ENCODE measurements around the gene PLA1A. TPM values are rescaled to one million over a fixed set of nuclear protein-coding genes. Genes with fewer than 3 reads are reported as not detected.

Gene PLA1A
- total and polyA plus RNA-seq, 2 donors (not counting 3 experiments of a cell fraction or from before 2014, with no cell fraction given): 0.07 TPM; not detected in 1

GRCh38 chr3:119649761-119650160, 52.1 kb downstream of the PLA1A start:
- Histone ChIP-seq H3K4me3 (replicated peaks in 1 of 3; ENCODE audit: insufficient read depth in 1 of 3, low read depth in 1 of 3, low read length in 3 of 3) (no peak overlapping the region), H3K4me2 (ENCODE audit: insufficient read depth, low read length) (no peak overlapping the region), H3K9me1 (replicated peaks; ENCODE audit: control insufficient read depth, extremely low read depth, insufficient read depth, low read length) (no peaks in the 10 kb centered on the region), H3K36me3 (ENCODE audit: control insufficient read depth in 2 of 2, extremely low read depth in 1 of 2, insufficient read depth in 2 of 2, low read length in 2 of 2) (no peaks in the 10 kb centered on the region), H3K9ac (replicated peaks; ENCODE audit: extremely low read depth, insufficient read depth, low read length) (no peak overlapping the region), H2AFZ (ENCODE audit: low read depth, low read length) (no peak overlapping the region), H3K79me2 (ENCODE audit: control insufficient read depth, insufficient read depth, low read length) (no peaks in the 10 kb centered on the region), H3K4me1 (ENCODE audit: control insufficient read depth, extremely low read depth, insufficient read depth, low read length) (peaks cover 4% of the 10 kb centered on the region), H3K27me3 (ENCODE audit: control insufficient read depth in 2 of 2, insufficient read depth in 2 of 2, low read length in 2 of 2) (no peaks in the 10 kb centered on the region), H3K27ac (ENCODE audit: insufficient read depth, low read depth, low read length) (no peak overlapping the region), H4K20me1 (replicated peaks; ENCODE audit: control insufficient read depth, extremely low read depth, insufficient read depth, low read length) (no peaks in the 10 kb centered on the region), H3K9me3 (replicated peaks; ENCODE audit: control insufficient read depth, insufficient read depth, low read length) (no peaks in the 10 kb centered on the region)
- DNase-seq (ENCODE audit: low read depth, low spot score) (no peak), FAIRE-seq (no peak)
- dilution Hi-C loops (cut with MboI; ENCODE audit: extremely low pct_ligation_motif_present, low sequenced_read_pairs): no loop called here
- intact Hi-C loops (cut with micrococcal nuclease): no loop called here
- POLR2A ChIA-PET: no interaction called here
- TF ChIP-seq EZH2 (IDR thresholded peaks at IDR 0.05; ENCODE audit: borderline replicate concordance, low read depth, low read length, severe bottlenecking): no peak
- no peak for TF ChIP-seq POLR2AphosphoS5 (IDR thresholded peaks at IDR 0.05; ENCODE audit: insufficient read depth, low read depth, low read length)
- no peak for TF ChIP-seq MYC (IDR thresholded peaks at IDR 0.05; ENCODE audit: low read depth, low read length)
- no peak for TF ChIP-seq CTCF (IDR thresholded peaks at IDR 0.05; ENCODE audit: extremely low read depth in 1 of 2, insufficient read depth in 1 of 2, low read depth in 1 of 2, low read length in 2 of 2)
- TF ChIP-seq FOS (IDR thresholded peaks at IDR 0.05; ENCODE audit: borderline replicate concordance, insufficient read depth, low read length): no peak
- TF ChIP-seq JUN (IDR thresholded peaks at IDR 0.05; ENCODE audit: borderline replicate concordance, insufficient read depth, insufficient read length, low read depth): no peak
- TF ChIP-seq POLR2A (IDR thresholded peaks at IDR 0.05; ENCODE audit: low read depth, low read length): no peak
- TF ChIP-seq MAX (IDR thresholded peaks at IDR 0.05; ENCODE audit: insufficient read depth, insufficient read length): no peak
- TF ChIP-seq GATA2 (IDR thresholded peaks at IDR 0.05; ENCODE audit: insufficient read depth, insufficient read length, low read depth, low read length): no peak
- no TSS peak for BruUV-seq (replicated peaks)
- CTCF ChIA-PET: interaction anchor here (1.4 to 1.8 kb wide), 2 partner anchors 14 to 45 kb away, joined by 4 to 6 read pairs; no protein-coding TSS in a partner anchor

Data from endothelial cell of umbilical vein (primary cell).